HL-60/S4 (cell line): ENCODE measurements around the gene CACNA2D3.

ENCODE experiments used
- in situ Hi-C: fragments of 300-500 bp; cut with MboI; formaldehyde crosslinking; loops from 2 replicates; pipeline ENCODE4 v1.14.3; 2022; ENCODE audit warnings: low sequenced_read_pairs

The CACNA2D3 gene

GRCh38 chr3:54518011-54518675, 395.8 kb downstream of the CACNA2D3 start:
- in situ Hi-C loops, result no loop called here

- in situ Hi-C loops, result no loop called here
These were observed 397.1 kb downstream of the CACNA2D3 start for GRCh38 chr3:54519493-54519892.

GRCh38 chr3:54520060-54520459, 397.7 kb downstream of the CACNA2D3 start:
- in situ Hi-C loops, result no loop called here

- in situ Hi-C loops, result no loop called here
These were observed 405.2 kb downstream of the CACNA2D3 start for GRCh38 chr3:54527521-54527920.

GRCh38 chr3:54527953-54528352, 405.6 kb downstream of the CACNA2D3 start:
- in situ Hi-C loops, result no loop called here

GRCh38 chr3:54528668-54529067, 406.3 kb downstream of the CACNA2D3 start:
- in situ Hi-C loops, result no loop called here

- in situ Hi-C loops, result no loop called here
These were observed 407.7 kb downstream of the CACNA2D3 start for GRCh38 chr3:54530091-54530490.

GRCh38 chr3:54530944-54531343, 408.6 kb downstream of the CACNA2D3 start:
- in situ Hi-C loops, result no loop called here

GRCh38 chr3:54531741-54532140, 409.4 kb downstream of the CACNA2D3 start:
- in situ Hi-C loops, result no loop called here

- in situ Hi-C loops, result no loop called here
These were observed 411.5 kb downstream of the CACNA2D3 start for GRCh38 chr3:54533856-54534255.

- in situ Hi-C loops, result no loop called here
These were observed 413.3 kb downstream of the CACNA2D3 start for GRCh38 chr3:54535619-54536018.

- in situ Hi-C loops, result no loop called here
These were observed 414.1 kb downstream of the CACNA2D3 start for GRCh38 chr3:54536450-54536849.

- in situ Hi-C loops, result no loop called here
These were observed 415.2 kb downstream of the CACNA2D3 start for GRCh38 chr3:54537506-54537905.

- in situ Hi-C loops, result no loop called here
These were observed 416.0 kb downstream of the CACNA2D3 start for GRCh38 chr3:54538346-54538745.

GRCh38 chr3:54541369-54541768, 419.0 kb downstream of the CACNA2D3 start:
- in situ Hi-C loops, result no loop called here

GRCh38 chr3:54543446-54543845, 421.1 kb downstream of the CACNA2D3 start:
- in situ Hi-C loops, result no loop called here

GRCh38 chr3:54547051-54547450, 424.7 kb downstream of the CACNA2D3 start:
- in situ Hi-C loops, result no loop called here

GRCh38 chr3:54547846-54548245, 425.5 kb downstream of the CACNA2D3 start:
- in situ Hi-C loops, result no loop called here

GRCh38 chr3:54549607-54550220, 427.4 kb downstream of the CACNA2D3 start:
- in situ Hi-C loops, result no loop called here

GRCh38 chr3:54550221-54550977, 428.0 kb downstream of the CACNA2D3 start:
- in situ Hi-C loops, result no loop called here

GRCh38 chr3:54556630-54557029, 434.3 kb downstream of the CACNA2D3 start:
- in situ Hi-C loops, result no loop called here
